Astrocyte (in vitro differentiated cells and primary cell): ENCODE data around the gene TXNL4A.

Experiments
- CTCF ChIP-seq: IDR thresholded peaks from 2 replicates; pipeline ENCODE4 v1.5.1; 2011; ENCODE audit warnings: low read depth, mild to moderate bottlenecking, inconsistent platforms, low read length, moderate library complexity; ENCODE audit not compliant: insufficient read depth
- EZH2 ChIP-seq: IDR thresholded peaks from 2 replicates; pipeline ENCODE4 v1.6.1; 2012; ENCODE audit warnings: mild to moderate bottlenecking, low read length, inconsistent platforms; ENCODE audit not compliant: insufficient read depth

- TF ChIP-seq EZH2 (no peak), CTCF (no peak)
These were observed 22.2 kb upstream of the TXNL4A start for GRCh38 chr18:80010551-80010906.
